NCI-H510A (cell line): ENCODE data around the gene CLDN17.

Experiments
- DNase-seq: peaks from one replicate; lab custom pipeline; 2025; lab: John Stamatoyannopoulos, UW

Gene CLDN17, protein sequence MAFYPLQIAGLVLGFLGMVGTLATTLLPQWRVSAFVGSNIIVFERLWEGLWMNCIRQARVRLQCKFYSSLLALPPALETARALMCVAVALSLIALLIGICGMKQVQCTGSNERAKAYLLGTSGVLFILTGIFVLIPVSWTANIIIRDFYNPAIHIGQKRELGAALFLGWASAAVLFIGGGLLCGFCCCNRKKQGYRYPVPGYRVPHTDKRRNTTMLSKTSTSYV

DNA sequence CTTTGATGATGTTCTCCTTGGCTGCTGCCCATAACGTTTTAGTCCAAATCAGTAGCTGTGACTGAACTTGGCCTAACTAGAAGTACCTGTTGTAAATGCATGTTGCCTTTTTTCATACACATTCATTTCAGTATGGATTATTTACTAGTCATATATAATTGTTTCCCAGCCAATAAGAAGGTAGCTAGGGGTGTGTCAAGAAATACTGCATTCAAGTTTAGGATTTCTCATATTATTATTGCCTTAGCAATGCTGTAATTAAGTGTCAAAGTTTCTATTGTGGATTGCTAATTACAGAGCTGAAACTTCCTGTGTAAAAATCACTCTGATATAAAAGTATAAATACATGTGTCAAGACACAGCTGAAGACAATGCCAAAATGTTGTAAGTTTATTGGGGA lies at the start of gene CLDN17:
TSS of gene CLDN17 (minus strand) at position 101 of the 400 bp plus-strand sequence. CDS start 188 bp downstream, outside the sequence.
- no peak for DNase-seq

DNA sequence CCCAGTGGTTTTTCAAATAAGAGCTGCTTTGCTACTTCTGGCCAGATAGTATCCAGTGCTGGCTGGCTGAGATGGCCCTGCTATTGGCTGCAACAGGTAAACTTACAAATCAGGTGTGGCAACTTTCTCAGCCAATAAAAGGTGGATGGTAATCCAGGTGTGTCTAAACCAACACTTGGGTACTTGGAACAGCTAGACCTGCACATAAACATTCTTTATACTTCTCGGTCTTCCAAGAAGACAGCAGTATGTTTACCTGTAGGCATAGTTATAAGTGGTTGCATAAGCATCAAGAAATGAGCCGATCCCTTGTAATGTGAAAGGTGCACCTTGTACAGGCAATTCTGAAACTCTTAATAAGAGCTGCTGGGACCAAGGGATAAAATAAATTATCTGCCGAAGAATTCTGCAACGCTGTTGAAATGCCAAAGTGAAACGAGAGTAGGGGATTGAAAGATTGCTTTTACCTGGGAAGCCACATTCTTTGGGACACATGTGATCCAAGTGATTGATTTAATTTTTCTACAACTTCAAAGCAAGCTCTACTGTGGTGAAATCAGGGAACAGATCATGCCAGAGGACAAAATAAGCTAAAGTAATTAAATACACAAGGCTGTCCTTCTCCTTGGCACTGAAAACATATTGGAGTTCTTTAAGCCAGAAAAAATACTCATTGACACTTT lies 49.6 kb upstream of the CLDN17 start, which contains the start of gene CLDN8:
TSS of gene CLDN8 (minus strand) at position 57 of the 683 bp plus-strand sequence. CDS start 172 bp downstream, outside the sequence.
- no peak for DNase-seq

DNA sequence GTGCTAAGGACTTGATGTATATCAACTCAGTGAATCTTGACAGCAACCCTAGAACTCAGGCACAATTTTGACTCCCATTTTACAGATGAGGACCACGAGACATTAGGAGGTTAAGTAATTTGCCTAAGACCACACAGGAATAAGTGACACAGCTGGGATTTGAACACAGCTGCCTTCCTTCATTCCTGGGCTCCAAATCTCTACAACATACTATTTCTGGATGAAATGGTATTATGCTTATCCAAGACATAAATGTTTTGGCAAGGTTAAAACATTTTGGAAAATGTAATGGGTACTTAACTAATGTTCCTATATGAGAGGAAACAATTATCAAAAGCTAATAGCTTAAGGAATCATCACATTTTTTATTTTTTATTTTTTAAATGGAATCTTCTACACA lies 44.5 kb upstream of the CLDN17 start:
- DNase-seq, result no peak

DNA sequence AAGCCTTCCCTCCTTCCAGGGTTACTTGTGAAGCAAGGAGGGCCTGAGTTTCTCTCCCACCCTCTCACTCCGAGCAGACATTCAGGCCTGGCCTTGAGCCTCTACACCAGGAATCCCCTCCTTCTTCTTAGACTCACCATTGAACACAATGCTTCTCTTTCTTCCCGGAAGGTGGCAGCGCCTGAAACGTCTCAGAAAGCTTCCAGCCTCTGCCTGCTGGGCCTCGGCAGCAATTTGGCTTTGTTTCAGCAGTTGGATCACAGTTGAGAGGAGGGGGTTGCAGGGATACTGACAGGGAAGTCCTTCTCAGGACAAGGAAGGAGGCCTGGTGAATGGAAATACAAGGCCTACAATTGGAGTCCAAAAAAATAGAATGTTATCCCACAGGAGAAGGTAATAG lies 43.0 kb upstream of the CLDN17 start:
- no peak for DNase-seq

DNA sequence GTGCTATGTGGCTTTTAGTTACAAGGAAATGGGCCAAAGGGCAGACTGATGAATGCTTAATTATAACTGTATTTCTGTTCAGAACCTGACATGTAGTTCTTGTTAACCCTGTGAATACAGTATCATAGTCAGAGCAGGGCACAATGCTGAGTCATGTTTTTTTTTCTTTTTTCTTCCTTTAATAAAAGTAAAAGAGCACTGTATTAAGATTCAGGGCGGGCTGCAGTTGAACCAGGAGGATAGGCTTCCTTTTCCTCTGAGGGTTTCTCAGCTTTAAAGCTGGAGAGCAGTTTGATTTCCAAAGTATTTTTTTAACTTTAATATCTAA lies 40.6 kb upstream of the CLDN17 start:
- no peak for DNase-seq

DNA sequence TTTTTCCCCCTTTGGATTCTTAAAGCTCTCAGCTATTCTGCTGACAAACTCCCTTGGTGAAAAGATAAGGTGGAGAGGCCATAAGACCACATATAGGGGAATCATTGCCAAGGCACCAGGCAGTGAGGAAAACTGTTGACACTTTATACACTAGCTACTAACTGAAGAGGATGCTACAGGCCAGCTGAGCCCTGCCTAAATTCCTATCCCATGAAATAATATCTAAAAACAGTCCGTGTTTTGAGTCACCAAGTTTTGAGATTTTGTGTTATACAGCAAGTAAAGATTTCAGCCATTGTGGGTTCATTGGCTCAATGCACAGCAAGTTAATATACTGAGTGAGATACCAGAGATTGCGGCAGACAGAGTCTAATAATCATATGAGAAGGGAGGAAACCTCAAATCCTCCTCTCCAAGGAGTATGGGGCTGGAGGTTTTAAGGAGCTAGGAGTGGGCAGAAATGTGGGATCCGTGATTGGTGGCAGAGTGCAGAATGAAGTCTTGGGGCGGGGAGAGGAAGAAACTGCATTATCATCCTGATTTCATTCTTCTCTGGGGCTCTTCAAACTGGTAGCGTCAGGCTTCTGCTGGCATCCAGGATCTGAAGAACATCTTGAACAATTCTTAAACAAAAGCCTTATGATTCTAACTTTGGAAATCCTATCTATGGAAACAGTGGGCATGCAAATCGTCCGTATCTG lies 40.1 kb upstream of the CLDN17 start:
- DNase-seq, result no peak

DNA sequence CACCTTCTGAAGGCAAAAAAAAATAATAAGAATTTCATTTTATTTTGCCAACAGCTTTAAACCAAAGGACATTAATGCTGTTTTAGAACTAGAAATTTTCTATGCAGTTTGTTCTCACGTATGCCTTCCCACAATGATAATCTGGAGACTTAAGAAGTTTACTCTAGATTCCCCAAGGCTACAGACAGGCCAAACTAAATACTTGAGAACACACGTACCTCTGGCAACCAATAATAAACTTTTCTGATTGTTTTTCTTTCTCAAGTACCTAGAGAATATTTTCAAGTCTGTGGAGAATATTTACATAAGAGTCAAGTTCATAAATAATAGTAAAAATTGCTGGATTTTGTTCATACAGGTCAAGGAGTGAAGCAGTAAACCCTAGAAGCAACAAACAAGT lies 33.4 kb upstream of the CLDN17 start:
- no peak for DNase-seq

DNA sequence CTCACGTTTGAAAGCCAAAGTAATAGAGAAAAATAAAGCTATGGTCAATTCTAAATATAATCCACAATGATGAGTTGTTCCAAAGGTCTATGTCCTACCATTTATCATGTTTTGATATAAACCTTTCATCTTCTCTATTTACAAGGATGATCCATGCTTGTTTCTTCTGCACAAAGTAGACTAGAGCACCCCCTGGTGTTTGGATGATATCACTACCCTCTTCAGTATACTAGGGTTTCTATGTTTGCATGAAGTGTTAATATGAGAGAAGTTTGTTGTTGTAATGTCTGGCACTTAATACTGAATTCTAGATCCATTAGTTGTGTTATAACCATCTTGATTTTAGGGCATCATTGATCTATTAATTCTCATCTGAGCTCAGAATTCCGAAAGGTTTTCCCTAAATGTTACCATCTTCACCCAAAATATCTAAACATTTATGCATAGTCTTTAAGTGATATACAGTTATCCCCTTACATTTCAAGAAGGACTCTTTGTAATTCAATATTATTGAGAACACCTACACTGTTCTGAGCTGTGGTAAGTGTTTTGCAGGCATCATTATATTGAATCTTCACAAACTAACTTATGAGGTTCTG lies 28.2 kb upstream of the CLDN17 start:
- no peak for DNase-seq

DNA sequence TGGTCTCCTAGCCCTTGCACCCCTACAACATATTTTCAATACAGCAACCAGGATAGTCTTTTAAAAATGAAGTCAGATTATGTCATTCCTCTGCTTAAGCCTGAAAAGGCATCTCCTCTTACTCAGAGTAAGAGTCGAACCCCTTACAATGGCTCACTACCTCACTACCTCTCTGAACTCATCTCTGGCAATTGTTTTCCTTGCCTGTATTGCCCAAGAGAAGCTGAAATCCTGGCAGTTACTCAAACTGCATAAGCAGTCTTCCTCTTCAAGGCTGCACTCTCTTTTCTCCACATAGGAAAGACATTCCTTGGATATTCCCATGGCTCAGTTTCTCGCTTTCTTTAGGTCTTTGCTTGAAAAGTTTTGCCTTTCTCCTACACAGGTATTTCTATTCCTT lies 26.6 kb upstream of the CLDN17 start:
- DNase-seq, result no peak

DNA sequence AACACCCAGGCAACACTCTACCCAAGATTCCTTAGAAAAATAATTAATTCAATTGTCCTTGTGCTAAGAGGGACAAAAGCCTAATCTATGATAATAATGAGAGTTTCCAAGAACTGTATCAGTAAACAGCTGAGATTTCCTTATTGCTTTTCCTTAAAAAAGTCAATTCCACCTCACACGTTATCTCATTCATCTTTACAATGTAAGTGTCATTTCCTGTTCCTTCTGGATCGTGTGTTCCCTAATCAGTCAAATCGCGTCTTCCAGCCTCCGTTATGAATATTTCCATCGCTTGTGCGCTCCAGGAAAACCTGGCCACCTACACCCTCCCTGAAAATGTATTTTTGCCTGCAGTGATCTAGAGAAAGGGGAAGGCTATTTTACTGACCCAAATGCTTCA lies 23.9 kb upstream of the CLDN17 start:
- no peak for DNase-seq

DNA sequence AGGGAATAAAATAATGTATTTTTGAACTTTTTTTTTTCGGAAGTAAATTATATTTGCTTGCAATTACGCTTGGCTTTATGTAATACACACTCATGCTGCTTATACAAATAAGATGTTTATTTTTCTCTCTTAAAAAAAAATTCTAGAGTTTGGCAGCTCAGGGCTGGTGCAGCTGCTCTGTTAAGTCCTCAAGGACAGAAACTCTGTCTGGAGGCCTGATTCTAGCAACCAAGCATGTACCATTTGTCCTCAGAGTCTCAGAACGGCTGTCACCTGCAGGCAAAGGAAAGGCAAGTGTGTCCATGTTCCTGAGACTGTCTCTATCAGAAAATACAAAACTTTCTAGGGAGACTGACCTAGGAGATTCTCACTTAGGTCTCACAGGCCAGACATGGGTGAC lies 23.2 kb upstream of the CLDN17 start:
- DNase-seq, result no peak

DNA sequence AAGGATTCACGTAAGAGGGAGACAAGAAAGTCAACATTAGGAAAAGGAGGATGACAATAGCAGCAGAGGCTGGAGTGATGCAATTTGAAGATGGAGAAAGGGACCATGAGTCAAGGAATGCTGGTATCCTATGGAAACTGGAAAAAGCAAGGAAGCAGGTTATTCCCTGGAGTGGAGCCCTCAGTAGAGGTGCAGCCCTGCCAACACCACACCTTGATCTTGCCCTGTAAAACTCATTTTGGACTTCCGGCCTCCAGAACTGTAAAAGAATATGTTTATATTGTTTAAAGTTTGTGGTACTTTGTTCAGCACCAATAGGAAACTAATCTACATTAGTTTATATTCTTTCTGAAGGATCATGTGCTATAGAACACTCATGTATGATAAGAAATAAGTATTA lies 19.6 kb upstream of the CLDN17 start:
- no peak for DNase-seq

DNA sequence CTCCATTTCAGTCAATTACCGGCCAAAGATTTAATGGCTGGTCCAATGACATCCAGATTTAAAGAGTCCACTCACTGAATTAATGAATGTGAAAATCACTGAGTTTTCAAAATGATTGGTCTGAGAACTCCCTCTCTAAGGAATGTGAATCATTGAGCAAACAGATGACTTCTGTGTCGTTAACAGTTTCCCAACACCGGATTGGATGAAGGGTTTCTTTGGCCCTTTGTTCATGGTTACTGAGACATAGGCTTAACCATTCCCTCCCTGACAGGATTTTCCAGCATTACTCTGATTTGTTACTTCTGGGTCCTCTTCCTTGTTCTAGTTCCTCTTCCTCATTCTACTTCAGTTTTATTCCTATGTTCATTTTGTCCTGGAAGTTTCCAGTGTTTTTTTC lies 1.5 kb upstream of the CLDN17 start:
- DNase-seq, result no peak

DNA sequence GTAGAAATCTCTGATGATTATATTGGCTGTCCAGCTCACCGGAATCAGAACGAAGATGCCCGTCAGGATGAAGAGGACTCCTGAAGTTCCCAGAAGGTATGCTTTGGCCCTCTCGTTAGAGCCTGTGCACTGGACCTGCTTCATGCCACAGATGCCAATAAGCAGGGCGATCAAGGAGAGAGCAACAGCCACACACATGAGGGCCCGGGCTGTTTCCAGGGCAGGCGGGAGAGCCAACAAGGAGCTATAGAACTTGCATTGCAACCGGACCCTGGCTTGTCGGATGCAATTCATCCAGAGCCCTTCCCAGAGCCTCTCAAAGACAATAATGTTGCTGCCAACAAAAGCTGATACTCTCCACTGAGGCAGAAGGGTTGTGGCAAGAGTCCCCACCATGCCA lies 434 bp downstream of the CLDN17 start:
- no peak for DNase-seq

DNA sequence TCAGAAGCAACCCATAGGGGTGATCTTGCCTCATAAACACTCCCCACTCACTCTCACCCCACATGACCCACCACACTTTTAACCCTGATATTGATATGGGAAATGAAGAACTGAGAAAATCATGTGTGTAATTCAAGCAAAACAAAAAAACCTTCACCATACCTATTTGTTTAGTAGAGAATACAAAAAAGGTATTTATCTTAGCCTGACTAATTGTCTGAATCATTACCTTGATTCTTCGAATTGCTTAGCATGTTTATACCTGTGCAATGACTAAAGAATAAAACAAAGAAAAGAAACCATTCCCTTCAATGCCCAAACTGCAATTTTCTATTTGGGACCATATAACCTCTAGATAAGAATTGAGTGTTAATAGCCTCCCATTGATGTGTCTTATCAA lies 1.8 kb downstream of the CLDN17 start:
- no peak for DNase-seq

DNA sequence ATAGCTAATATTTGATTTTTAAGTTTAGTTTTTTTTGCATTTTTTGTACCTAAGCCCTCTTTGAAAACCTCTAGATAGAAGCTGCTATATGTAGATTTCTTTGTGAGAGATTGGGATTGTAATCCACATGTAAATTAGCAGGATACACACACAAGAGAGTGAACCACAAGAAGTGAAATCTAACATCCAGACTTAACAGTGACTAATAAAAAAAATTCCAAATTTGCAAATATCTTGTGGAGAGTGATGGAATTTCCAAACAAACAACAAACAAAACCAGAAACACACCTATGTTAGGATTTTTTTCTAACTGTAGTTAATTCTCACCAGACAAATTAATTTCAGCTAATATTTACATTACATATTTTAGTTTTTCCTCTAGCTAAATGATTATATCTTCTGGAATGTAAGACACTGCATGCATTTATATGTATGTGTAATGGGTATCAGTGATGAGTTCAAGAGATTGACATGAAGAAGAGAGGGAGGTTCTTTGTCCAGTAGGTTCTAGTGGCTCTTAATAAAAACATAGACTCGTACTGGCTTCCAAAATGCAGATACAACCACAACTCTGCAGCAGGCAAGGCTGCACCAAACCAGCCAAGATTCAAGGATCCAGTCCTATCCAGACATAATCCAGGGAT lies 12.8 kb downstream of the CLDN17 start:
- no peak for DNase-seq

DNA sequence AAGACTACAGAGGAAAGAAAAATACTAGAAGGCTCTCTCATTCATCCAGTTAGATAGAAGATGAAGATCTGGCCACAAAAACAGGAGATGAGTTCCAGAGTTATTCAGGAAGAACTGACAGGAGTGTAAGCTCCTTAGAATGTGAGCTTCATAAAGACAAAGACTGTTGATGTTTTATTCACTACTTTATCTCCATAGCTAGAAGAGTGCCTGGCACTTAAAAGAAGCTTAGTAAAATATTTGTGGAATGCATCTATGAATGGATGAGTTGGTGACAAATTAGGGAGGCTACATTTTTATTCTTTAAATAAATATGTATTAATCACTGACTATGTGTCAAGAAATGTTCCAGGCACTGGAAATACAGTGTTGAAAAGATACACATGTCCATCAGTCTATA lies 13.8 kb downstream of the CLDN17 start:
- no peak for DNase-seq

DNA sequence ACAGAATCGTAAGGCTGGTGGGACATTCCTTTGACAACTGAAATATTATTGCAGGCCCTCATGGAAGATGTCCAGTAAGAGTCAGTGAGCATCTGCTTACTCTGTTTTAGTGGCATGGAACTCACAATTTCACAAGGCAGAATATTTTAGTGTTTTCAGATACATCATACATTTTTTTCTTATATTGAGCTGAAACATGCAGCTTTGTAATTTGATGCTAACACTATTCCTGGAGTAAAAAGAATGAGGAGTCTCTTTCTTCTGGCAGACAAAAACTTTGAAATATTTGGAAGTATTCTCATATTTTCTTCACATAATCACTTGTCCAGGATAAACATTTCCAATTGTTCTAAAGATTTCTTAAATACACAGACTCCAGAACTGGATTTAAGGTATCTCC lies 17.7 kb downstream of the CLDN17 start:
- no peak for DNase-seq

DNA sequence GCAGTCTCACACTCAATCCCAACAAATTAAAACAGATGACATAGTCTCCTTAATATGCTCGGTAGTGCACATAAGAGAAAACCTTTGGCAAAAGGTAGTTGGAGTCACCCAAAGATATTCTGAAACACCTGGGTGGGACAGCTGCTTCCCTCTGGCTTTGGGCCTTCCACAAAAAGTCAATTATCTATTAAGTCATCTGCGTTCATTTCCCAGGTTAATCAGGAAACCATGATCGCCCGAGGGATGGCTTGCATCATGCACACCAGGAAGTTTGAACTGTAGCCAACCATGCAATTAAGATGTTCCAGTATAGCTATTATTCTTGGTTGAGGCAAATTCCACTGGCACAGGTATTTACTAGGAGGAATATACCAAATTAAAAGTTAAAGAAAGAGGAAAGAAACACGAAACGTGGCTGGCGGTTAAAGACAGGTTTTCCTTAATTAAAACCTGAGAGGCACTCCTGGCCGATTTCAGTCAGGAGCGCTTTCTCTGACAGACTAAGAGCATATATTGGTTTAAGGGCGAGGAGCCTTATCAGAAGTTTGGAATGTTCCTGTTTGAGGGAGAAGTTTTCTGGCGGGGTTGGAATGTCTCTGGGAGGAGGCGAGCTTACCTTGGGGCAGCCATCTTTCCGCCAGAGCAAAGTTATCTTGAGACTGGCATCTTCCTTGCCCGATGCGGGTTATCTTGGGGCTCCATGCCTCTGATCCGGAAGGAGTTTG lies 19.9 kb downstream of the CLDN17 start:
- DNase-seq, result no peak

DNA sequence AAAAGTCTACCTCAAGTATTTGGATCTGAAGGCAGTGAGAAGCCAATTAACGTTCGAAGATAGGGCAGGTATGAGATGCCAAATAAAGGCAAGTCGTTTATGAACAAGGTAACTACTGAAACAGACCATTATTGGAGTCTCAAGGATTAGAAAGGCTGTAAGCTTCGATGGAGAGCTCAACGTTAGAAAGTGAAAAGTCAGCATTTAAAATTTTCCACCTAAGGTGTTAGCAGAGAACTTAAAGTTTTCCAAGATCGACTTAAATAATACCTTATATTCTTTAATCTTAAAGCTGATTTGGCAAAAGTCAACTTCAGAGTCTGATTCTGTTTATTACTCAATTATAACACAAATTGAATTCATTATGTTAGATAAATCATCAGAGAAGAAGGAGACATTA lies 28.1 kb downstream of the CLDN17 start:
- DNase-seq, result no peak

DNA sequence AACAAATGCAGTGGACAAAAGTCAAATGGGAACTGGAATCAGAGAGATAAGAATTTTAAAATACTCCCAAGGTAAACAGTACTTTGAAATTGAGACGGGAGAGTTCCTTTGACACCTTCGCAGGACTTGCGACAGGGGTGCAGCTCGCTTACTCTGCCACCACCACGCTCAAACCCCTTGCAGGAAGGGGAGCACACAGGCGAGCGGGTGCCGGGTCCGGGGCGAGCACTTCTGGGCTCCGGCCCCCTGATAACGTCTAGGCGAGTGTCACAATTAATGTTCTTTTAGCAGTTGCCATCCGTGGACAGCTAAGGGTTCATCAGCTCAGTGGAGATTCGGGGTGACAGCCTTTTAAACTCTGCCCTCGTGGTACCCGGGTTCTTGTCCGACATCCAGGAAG lies 37.4 kb downstream of the CLDN17 start:
- DNase-seq, result no peak

DNA sequence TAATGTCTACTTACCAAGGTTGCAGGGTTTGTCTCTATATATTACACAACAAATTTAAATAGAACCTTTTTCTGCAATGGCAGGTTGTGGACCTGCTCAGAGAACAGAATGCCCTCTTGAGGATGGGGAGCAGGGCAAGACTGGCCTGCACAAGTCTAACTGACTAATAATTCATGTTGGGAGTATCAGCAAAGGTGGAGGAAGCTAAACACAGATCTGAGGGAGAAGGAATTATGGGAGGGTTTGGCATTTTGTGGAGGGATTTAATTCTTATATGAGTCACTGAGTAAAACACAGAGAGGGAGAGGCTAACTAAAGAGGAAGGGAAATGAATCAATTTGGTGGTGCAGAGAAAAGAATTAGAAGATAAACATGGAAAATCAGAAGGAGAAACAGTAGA lies 40.0 kb downstream of the CLDN17 start:
- DNase-seq, result no peak
